A549 (cell line): ENCODE measurements around the gene SKIL. TPM values are rescaled to one million over a fixed set of nuclear protein-coding genes. Genes with fewer than 3 reads are reported as not detected.
"Not testable (repeated sequence)": the region's sequence is repeated elsewhere in the genome, so short reads cannot be mapped to it uniquely, and the experiment has no call there.

Experiments used
- ATAC-seq, 2 experiments: fragments of 200-7000 bp in 1 of 2; fragments of >200 bp in 1 of 2; cut with Nextera tagmentation in 1 of 2; cut with Tn5 transposase in 1 of 2; 3 replicates each; pipeline versions ENCODE4 v1.8.0 to v1.9.1; 2018 to 2020; ENCODE audit warnings: mild to moderate bottlenecking in 1 of 2, moderate library complexity in 1 of 2
- CTCF ChIA-PET: fragments of 300-600 bp; sonication (Branson Sonifier 250); formaldehyde crosslinking; extraction: SDS; loops from one replicate; lab custom pipeline; 2021; ENCODE audit warnings: antibody characterized with exemption, inconsistent platforms; lab: Yijun Ruan, JAX
- POLR2A ChIA-PET: fragments of 350-600 bp; formaldehyde crosslinking; extraction: SDS; loops from one replicate; lab custom pipeline; 2021; ENCODE audit warnings: antibody characterized with exemption, inconsistent platforms; lab: Yijun Ruan, JAX
- DNase-seq, 2 experiments: peaks; one replicate each; pipeline versions ENCODE4 v3.0.0 to v3.0.0-alpha.2; 2011 to 2016; ENCODE audit warnings: low read depth in 1 of 2, low spot score in 1 of 2
- FAIRE-seq: peaks from 2 replicates; lab custom pipeline; 2011; peaks lifted over from hg19 to GRCh38; lab: Jason Lieb, UNC
- H3K27ac ChIP-seq, 2 experiments: fragments of >200 bp; sonication (Bioruptor Twin); formaldehyde crosslinking; 3 replicates each; pipeline ENCODE4 v1.5.1; 2016 to 2017
- H3K4me1 ChIP-seq: fragments of >200 bp; sonication (Bioruptor Twin); formaldehyde crosslinking; 3 replicates; pipeline ENCODE4 v1.6.1; 2016
- H3K4me2 ChIP-seq: fragments of >200 bp; sonication (Bioruptor Twin); formaldehyde crosslinking; 3 replicates; pipeline ENCODE4 v1.6.1; 2016
- H3K4me3 ChIP-seq: fragments of >200 bp; sonication (Bioruptor Twin); formaldehyde crosslinking; 3 replicates; pipeline ENCODE4 v1.5.1; 2016
- H3K9me3 ChIP-seq: fragments of >200 bp; sonication (Bioruptor Twin); formaldehyde crosslinking; 3 replicates; pipeline ENCODE4 v1.6.1; 2016
- ATOH8 ChIP-seq: fragments of 250-450 bp; sonication (Bioruptor Pico); IDR thresholded peaks from 2 replicates; pipeline ENCODE4 v1.5.0; 2020; ENCODE audit warnings: low read depth, mild to moderate bottlenecking, moderate library complexity
- CHD4 ChIP-seq: fragments of 200-600 bp; sonication (generic); IDR thresholded peaks from 2 replicates; pipeline ENCODE4 v1.6.1; 2016; ENCODE audit warnings: antibody characterized with exemption, mild to moderate bottlenecking, borderline replicate concordance
- FOSB ChIP-seq: fragments of 250-450 bp; sonication (Bioruptor Pico); IDR thresholded peaks from 2 replicates; pipeline ENCODE4 v1.5.0; 2020; ENCODE audit warnings: mild to moderate bottlenecking, moderate library complexity
- FOSL2 ChIP-seq, 2 experiments: fragments of 450-650 bp in 1 of 2; fragments of >200 bp in 1 of 2; sonication (Bioruptor Twin) in 1 of 2; formaldehyde crosslinking; IDR thresholded peaks; 2 replicates each; pipeline versions ENCODE4 v1.5.0 to v1.6.1; 2016 to 2020; ENCODE audit warnings: mild to moderate bottlenecking in 1 of 2, moderate library complexity in 1 of 2
- HOXA7 ChIP-seq: fragments of 250-450 bp; sonication (Bioruptor Pico); IDR thresholded peaks from 2 replicates; pipeline ENCODE4 v1.5.0; 2020; ENCODE audit warnings: mild to moderate bottlenecking, moderate library complexity
- HOXB5 ChIP-seq: fragments of 250-450 bp; sonication (Bioruptor Pico); IDR thresholded peaks from 2 replicates; pipeline ENCODE4 v1.5.0; 2020; ENCODE audit warnings: mild to moderate bottlenecking, moderate library complexity
- JUNB ChIP-seq: fragments of >200 bp; sonication (Bioruptor Twin); formaldehyde crosslinking; IDR thresholded peaks from 2 replicates; pipeline ENCODE4 v1.6.1; 2016
- KDM5A ChIP-seq: fragments of 200-600 bp; sonication (generic); IDR thresholded peaks from 2 replicates; pipeline ENCODE4 v1.6.1; 2016; ENCODE audit warnings: antibody characterized with exemption, mild to moderate bottlenecking
- MAFK ChIP-seq: fragments of 450-650 bp; IDR thresholded peaks from 2 replicates; pipeline ENCODE4 v1.6.1; 2014; ENCODE audit not compliant: partially characterized antibody
- MYC ChIP-seq: IDR thresholded peaks from 2 replicates; pipeline ENCODE4 v1.6.1; 2012; ENCODE audit warnings: mild to moderate bottlenecking, inconsistent platforms, low read length, improper control_type of control experiment, borderline replicate concordance
- PHF8 ChIP-seq: fragments of 200-600 bp; sonication (generic); IDR thresholded peaks from 2 replicates; pipeline ENCODE4 v1.6.1; 2016; ENCODE audit warnings: low read depth, mild to moderate bottlenecking, antibody characterized with exemption, moderate library complexity, borderline replicate concordance
- RARB ChIP-seq: fragments of 250-450 bp; sonication (Bioruptor Pico); IDR thresholded peaks from 2 replicates; pipeline ENCODE4 v1.8.0; 2021; ENCODE audit warnings: mild to moderate bottlenecking, moderate library complexity
- RFX5 ChIP-seq: fragments of 450-650 bp; IDR thresholded peaks from 2 replicates; pipeline ENCODE4 v1.7.1; 2014; ENCODE audit warnings: antibody characterized with exemption, mild to moderate bottlenecking, moderate library complexity
- SREBF2 ChIP-seq: fragments of 450-650 bp; IDR thresholded peaks from 2 replicates; pipeline ENCODE4 v1.6.1; 2014; ENCODE audit warnings: mild to moderate bottlenecking, moderate library complexity
- TFCP2L1 ChIP-seq: fragments of 250-450 bp; sonication (Bioruptor Pico); IDR thresholded peaks from 2 replicates; pipeline ENCODE4 v1.5.0; 2021; ENCODE audit warnings: mild to moderate bottlenecking
- USF2 ChIP-seq: fragments of 450-650 bp; IDR thresholded peaks from 2 replicates; pipeline ENCODE4 v1.6.1; 2014; ENCODE audit warnings: antibody characterized with exemption
- ZFP36 ChIP-seq: fragments of 450-650 bp; IDR thresholded peaks from 2 replicates; pipeline ENCODE4 v1.6.1; 2014; ENCODE audit warnings: borderline replicate concordance; ENCODE audit not compliant: partially characterized antibody
- WGBS: methylation state at CpG from one replicate; pipeline ENCODE4 v1.1.6; 2017; ENCODE audit errors: missing lambda C conversion rate; 5-methylcytosine and 5-hydroxymethylcytosine counted together
- polyA plus RNA-seq, 4 experiments: library from polyadenylated mRNA; depleted of rRNA in 3 of 4; stranded (reverse); fragments of >200 nt; fragmentation: RNase III in 1 of 4; extraction: RNeasy Plus Mini Kit Qiagen cat#74134 plus additional on column Dnase treatment in 1 of 4; gene quantifications; 2 replicates in 3 of 4; 3 replicates in 1 of 4; pipeline ENCODE4 v1.2.3, GENCODE V29; 2011 to 2017
- TF ChIP-seq, protein P1 (sequence below): fragments of 250-450 bp; sonication (Bioruptor Pico); IDR thresholded peaks from 2 replicates; pipeline ENCODE4 v1.5.0; 2021; ENCODE audit warnings: mild to moderate bottlenecking, moderate library complexity, borderline replicate concordance
- TF ChIP-seq, protein P2 (sequence below): IDR thresholded peaks from 2 replicates; pipeline ENCODE4 v1.6.1; 2012
- TF ChIP-seq, protein P3 (sequence below): IDR thresholded peaks from 2 replicates; pipeline ENCODE4 v1.6.1; 2012; ENCODE audit warnings: low read depth, borderline replicate concordance

The SKIL gene
- polyA plus RNA-seq, 2 of the 4 experiments (the other 2 are of a cell fraction): 39.6 to 64.2 TPM

DNA sequence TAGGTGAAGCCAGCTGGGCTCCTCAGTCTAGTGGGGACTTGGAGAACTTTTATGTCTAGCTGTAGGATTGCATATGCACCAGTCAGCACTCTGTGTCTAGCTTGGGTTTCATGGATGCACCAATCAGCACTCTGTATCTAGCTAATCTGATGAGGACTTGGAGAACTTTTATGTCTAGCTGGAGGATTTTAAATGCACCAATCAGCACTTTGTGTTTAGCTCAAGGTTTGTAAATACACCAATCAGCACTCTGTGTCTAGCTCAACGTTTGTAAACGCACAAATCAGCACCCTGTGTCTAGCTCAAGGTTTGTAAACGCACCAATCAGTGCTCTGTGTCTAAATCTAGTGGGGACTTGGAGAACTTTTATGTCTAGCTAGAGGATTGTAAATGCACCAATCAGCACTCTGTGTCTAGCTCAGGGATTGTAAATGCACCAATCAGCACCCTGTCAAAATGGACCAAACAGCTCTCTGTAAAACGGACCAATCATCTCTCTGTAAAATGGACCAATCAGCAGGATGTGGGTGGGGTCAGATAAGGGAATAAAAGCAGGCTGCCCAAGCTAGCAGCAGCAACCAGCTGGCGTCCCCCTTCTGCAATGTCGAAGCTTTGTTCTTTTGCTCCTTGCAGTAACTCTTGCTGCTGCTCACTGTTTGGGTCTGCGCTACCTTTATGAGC lies 29.5 kb upstream of the SKIL start:
- not testable (repeated sequence) for DNase-seq, ATAC-seq, FAIRE-seq, H3K4me3 ChIP-seq, H3K4me2 ChIP-seq, H3K9me3 ChIP-seq, H3K27ac ChIP-seq
- CTCF ChIA-PET: interaction anchor here (0.6 to 1.8 kb wide), 4 partner anchors 11 to 85 kb away, joined by 3 to 6 read pairs (median 4); no protein-coding TSS in a partner anchor
- WGBS: 87% methylated on average over 7 of the region's 7 CpGs
- peaks cover 19% of the 10 kb centered on the region for H3K4me1 ChIP-seq
- POLR2A ChIA-PET: interaction anchor here (1.5 kb wide), 1 partner anchor 29 kb away, joined by 4 read pairs; no protein-coding TSS in a partner anchor
- TF ChIP-seq MAFK: peak; percentile 78

DNA sequence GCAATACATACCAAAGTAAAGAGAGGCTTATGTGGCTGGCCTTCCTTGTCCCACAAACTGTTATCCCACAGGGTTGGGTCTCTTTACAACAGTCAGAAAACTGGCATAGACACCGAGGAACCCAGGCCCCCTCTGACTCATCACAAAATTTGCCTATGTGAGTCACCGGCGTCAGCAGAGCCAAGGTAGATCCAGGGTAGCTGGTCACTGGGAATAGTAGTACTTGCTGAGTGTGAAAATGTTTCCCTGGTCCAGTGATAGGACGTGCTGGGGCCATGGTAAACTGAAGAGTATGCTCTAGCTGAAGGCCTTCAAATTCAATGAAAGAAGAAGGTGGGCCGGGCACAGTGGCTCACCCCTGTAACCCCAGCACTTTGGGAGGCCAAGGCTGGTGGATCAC lies 27.1 kb upstream of the SKIL start:
- DNase-seq (peak; percentile 20 to 73), FAIRE-seq (no peak), ATAC-seq (peak; percentile 92 to 93)
- WGBS: 22% methylated on average over 5 of the region's 5 CpGs
- CTCF ChIA-PET: no interaction called here
- Histone ChIP-seq H3K4me1 (peaks cover 19% of the 10 kb centered on the region), H3K27ac (peak overlapping the region; percentile 67 to 74), H3K4me2 (peak overlapping the region; percentile 57), H3K9me3 (no peaks in the 10 kb centered on the region), H3K4me3 (no peak overlapping the region)
- POLR2A ChIA-PET: no interaction called here
- TF ChIP-seq, protein P1, sequence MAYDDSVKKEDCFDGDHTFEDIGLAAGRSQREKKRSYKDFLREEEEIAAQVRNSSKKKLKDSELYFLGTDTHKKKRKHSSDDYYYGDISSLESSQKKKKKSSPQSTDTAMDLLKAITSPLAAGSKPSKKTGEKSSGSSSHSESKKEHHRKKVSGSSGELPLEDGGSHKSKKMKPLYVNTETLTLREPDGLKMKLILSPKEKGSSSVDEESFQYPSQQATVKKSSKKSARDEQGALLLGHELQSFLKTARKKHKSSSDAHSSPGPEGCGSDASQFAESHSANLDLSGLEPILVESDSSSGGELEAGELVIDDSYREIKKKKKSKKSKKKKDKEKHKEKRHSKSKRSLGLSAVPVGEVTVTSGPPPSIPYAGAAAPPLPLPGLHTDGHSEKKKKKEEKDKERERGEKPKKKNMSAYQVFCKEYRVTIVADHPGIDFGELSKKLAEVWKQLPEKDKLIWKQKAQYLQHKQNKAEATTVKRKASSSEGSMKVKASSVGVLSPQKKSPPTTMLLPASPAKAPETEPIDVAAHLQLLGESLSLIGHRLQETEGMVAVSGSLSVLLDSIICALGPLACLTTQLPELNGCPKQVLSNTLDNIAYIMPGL (CRISPR knock-in tag): no peak
- TF ChIP-seq RFX5 (no peak), SREBF2 (no peak), HOXB5 (CRISPR knock-in tag) (no peak), ZFP36 (no peak), TFCP2L1 (CRISPR knock-in tag) (no peak), MYC (no peak), JUNB (0 out of 2 replicates have a peak, but pooled peaks have one; percentile 43), HOXA7 (CRISPR knock-in tag) (no peak), FOSB (no peak), PHF8 (no peak), RARB (CRISPR knock-in tag) (no peak), ATOH8 (no peak), USF2 (no peak), CHD4 (no peak), FOSL2 (IDR thresholded peaks at IDR 0.05) (peak; percentile 61; the same call in 1 of the 2 replicates), FOSL2 (CRISPR knock-in tag; IDR thresholded peaks at IDR 0.05) (peak; percentile 89), MAFK (peak; percentile 76), KDM5A (no peak)
- TF ChIP-seq, protein P2, sequence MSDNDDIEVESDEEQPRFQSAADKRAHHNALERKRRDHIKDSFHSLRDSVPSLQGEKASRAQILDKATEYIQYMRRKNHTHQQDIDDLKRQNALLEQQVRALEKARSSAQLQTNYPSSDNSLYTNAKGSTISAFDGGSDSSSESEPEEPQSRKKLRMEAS: no peak
- TF ChIP-seq, protein P3, sequence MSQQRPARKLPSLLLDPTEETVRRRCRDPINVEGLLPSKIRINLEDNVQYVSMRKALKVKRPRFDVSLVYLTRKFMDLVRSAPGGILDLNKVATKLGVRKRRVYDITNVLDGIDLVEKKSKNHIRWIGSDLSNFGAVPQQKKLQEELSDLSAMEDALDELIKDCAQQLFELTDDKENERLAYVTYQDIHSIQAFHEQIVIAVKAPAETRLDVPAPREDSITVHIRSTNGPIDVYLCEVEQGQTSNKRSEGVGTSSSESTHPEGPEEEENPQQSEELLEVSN: no peak
